Measurements from ENCODE around the gene MEGF6.

- TF ChIP-seq, protein P1, sequence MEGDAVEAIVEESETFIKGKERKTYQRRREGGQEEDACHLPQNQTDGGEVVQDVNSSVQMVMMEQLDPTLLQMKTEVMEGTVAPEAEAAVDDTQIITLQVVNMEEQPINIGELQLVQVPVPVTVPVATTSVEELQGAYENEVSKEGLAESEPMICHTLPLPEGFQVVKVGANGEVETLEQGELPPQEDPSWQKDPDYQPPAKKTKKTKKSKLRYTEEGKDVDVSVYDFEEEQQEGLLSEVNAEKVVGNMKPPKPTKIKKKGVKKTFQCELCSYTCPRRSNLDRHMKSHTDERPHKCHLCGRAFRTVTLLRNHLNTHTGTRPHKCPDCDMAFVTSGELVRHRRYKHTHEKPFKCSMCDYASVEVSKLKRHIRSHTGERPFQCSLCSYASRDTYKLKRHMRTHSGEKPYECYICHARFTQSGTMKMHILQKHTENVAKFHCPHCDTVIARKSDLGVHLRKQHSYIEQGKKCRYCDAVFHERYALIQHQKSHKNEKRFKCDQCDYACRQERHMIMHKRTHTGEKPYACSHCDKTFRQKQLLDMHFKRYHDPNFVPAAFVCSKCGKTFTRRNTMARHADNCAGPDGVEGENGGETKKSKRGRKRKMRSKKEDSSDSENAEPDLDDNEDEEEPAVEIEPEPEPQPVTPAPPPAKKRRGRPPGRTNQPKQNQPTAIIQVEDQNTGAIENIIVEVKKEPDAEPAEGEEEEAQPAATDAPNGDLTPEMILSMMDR (IDR thresholded peaks at IDR 0.05; ENCODE audit: extremely low read depth in 1 of 2, insufficient read depth in 1 of 2, low read depth in 1 of 2, low read length in 2 of 2) = no peak
- TF ChIP-seq MAX (IDR thresholded peaks at IDR 0.05; ENCODE audit: insufficient read depth, insufficient read length) (no peak), EZH2 (IDR thresholded peaks at IDR 0.05; ENCODE audit: borderline replicate concordance, low read depth, low read length, severe bottlenecking) (no peak), JUN (IDR thresholded peaks at IDR 0.05; ENCODE audit: borderline replicate concordance, insufficient read depth, insufficient read length, low read depth) (no peak), POLR2AphosphoS5 (IDR thresholded peaks at IDR 0.05; ENCODE audit: insufficient read depth, low read depth, low read length) (no peak), POLR2A (IDR thresholded peaks at IDR 0.05; ENCODE audit: low read depth, low read length) (no peak), MYC (IDR thresholded peaks at IDR 0.05; ENCODE audit: low read depth, low read length) (no peak), GATA2 (IDR thresholded peaks at IDR 0.05; ENCODE audit: insufficient read depth, insufficient read length, low read depth, low read length) (no peak), FOS (IDR thresholded peaks at IDR 0.05; ENCODE audit: borderline replicate concordance, insufficient read depth, low read length) (no peak)
Measured at GRCh38 chr1:3618531-3618880, 7.2 kb upstream of the MEGF6 start.

Measured in endothelial cell of umbilical vein (primary cell).